Hepatocyte (in vitro differentiated cells): ENCODE results near the gene FLYWCH2. TPM values are rescaled to one million over a fixed set of nuclear protein-coding genes. Genes with fewer than 3 reads are reported as not detected.
A peak's percentile ranks its signal among the peaks of the same experiment; 100 is the strongest.

Source experiments
- DNase-seq: peaks from one replicate; pipeline ENCODE4 v3.0.0-alpha.2; 2016; ENCODE audit warnings: low spot score
- H2AFZ ChIP-seq: fragments of 200-600 bp; sonication (generic); 2 replicates; pipeline ENCODE4 v1.6.0; 2016; ENCODE audit warnings: antibody characterized with exemption, mild to moderate bottlenecking
- H3K27ac ChIP-seq: fragments of 200-600 bp; sonication (generic); 2 replicates; pipeline ENCODE4 v1.5.1; 2016; ENCODE audit warnings: mild to moderate bottlenecking
- H3K27me3 ChIP-seq: fragments of 200-600 bp; sonication (generic); 2 replicates; pipeline ENCODE4 v1.6.1; 2016
- H3K36me3 ChIP-seq: fragments of 200-600 bp; sonication (generic); replicated peaks from 2 replicates; pipeline ENCODE4 v1.5.1; 2016; ENCODE audit warnings: low read depth; ENCODE audit not compliant: insufficient read depth
- H3K4me1 ChIP-seq: fragments of 200-600 bp; sonication (generic); 2 replicates; pipeline ENCODE4 v1.5.1; 2016; ENCODE audit warnings: mild to moderate bottlenecking, moderate library complexity; ENCODE audit not compliant: insufficient read depth
- H3K4me2 ChIP-seq: fragments of 200-600 bp; sonication (generic); 2 replicates; pipeline ENCODE4 v1.6.0; 2016
- H3K4me3 ChIP-seq: fragments of 200-600 bp; sonication (generic); 2 replicates; pipeline ENCODE4 v1.5.1; 2016; ENCODE audit warnings: mild to moderate bottlenecking
- H3K79me2 ChIP-seq: fragments of 200-600 bp; sonication (generic); 2 replicates; pipeline ENCODE4 v1.6.0; 2017; ENCODE audit warnings: mild to moderate bottlenecking
- H3K9me2 ChIP-seq: fragments of 200-600 bp; sonication (generic); replicated peaks from 2 replicates; pipeline ENCODE4 v1.6.0; 2017; ENCODE audit warnings: mild to moderate bottlenecking; ENCODE audit not compliant: insufficient read depth
- H3K9me3 ChIP-seq: fragments of 200-600 bp; sonication (generic); 2 replicates; pipeline ENCODE4 v1.5.1; 2016; ENCODE audit warnings: low read depth, mild to moderate bottlenecking
- H4K20me1 ChIP-seq: fragments of 200-600 bp; sonication (generic); 2 replicates; pipeline ENCODE4 v1.6.0; 2016; ENCODE audit warnings: mild to moderate bottlenecking; ENCODE audit not compliant: insufficient read depth, poor library complexity, severe bottlenecking
- EZH2 ChIP-seq: fragments of 200-600 bp; sonication (generic); IDR thresholded peaks from 2 replicates; pipeline ENCODE4 v1.6.1; 2016; ENCODE audit warnings: antibody characterized with exemption, mild to moderate bottlenecking, borderline replicate concordance
- EZH2phosphoT487 ChIP-seq: fragments of 200-600 bp; sonication (generic); IDR thresholded peaks from one replicate; pipeline ENCODE4 v1.6.1; 2018; ENCODE audit warnings: antibody characterized with exemption, mild to moderate bottlenecking, low read depth, moderate library complexity; ENCODE audit not compliant: unreplicated experiment, severe bottlenecking
- WGBS: methylation state at CpG from one replicate; pipeline ENCODE4 v1.1.6; 2016; ENCODE audit warnings: low lambda C conversion rate; ENCODE audit errors: missing lambda C conversion rate; 5-methylcytosine and 5-hydroxymethylcytosine counted together
- polyA plus RNA-seq: library from polyadenylated mRNA; unstranded; fragments of >200 nt; fragmentation: Nextera tagmentation; extraction: Ambion mirVana; gene quantifications from 2 replicates; pipeline ENCODE4 v1.2.1, GENCODE V29; 2016
- total RNA-seq: library from RNA; depleted of rRNA; stranded (reverse); fragments of >200 nt; gene quantifications from 2 replicates; pipeline ENCODE4 v1.2.3, GENCODE V29; 2014
- TF ChIP-seq, protein P1 (sequence below): fragments of 200-600 bp; sonication (generic); IDR thresholded peaks from 2 replicates; pipeline ENCODE4 v1.5.1; 2016; ENCODE audit warnings: antibody characterized with exemption, mild to moderate bottlenecking; ENCODE audit not compliant: poor library complexity

Gene FLYWCH2
- total and polyA plus RNA-seq, 2 experiments from 2014 or later, result 40.0 to 45.1 TPM

DNA sequence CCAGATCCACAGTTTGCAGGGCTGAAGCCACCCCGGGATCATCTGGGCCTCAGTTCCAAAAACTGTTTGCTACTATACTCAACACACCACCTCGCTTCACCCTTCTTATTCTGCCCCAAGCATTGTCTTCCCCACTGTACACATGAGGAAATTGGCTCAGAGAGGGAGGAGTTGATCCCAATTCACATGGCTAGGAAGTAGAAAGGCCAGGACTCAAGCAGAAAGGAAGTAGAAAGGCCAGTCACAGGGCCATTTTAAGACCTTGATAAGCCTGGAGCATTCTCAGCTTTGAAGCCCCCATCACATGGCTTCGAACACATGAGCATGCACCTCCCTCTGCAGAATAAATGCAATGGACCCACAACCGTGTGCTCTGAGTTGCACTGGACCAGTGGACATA is 17.4 kb upstream of the FLYWCH2 start:
- no peaks in the 10 kb centered on the region for H3K9me3 ChIP-seq
- peaks cover 6% of the 10 kb centered on the region for H3K4me1 ChIP-seq
- no peaks in the 10 kb centered on the region for H3K36me3 ChIP-seq
- no peak overlapping the region for H3K27ac ChIP-seq
- H3K9me2 ChIP-seq, result no peaks in the 10 kb centered on the region
- no peak overlapping the region for H2AFZ ChIP-seq
- TF ChIP-seq EZH2 (no peak), EZH2phosphoT487 (no peak)
- TF ChIP-seq, protein P1, sequence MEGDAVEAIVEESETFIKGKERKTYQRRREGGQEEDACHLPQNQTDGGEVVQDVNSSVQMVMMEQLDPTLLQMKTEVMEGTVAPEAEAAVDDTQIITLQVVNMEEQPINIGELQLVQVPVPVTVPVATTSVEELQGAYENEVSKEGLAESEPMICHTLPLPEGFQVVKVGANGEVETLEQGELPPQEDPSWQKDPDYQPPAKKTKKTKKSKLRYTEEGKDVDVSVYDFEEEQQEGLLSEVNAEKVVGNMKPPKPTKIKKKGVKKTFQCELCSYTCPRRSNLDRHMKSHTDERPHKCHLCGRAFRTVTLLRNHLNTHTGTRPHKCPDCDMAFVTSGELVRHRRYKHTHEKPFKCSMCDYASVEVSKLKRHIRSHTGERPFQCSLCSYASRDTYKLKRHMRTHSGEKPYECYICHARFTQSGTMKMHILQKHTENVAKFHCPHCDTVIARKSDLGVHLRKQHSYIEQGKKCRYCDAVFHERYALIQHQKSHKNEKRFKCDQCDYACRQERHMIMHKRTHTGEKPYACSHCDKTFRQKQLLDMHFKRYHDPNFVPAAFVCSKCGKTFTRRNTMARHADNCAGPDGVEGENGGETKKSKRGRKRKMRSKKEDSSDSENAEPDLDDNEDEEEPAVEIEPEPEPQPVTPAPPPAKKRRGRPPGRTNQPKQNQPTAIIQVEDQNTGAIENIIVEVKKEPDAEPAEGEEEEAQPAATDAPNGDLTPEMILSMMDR, result no peak
- no peaks in the 10 kb centered on the region for H4K20me1 ChIP-seq
- WGBS, result 65% methylated on average over 4 of the region's 4 CpGs
- no peaks in the 10 kb centered on the region for H3K79me2 ChIP-seq
- no peak for DNase-seq
- no peak overlapping the region for H3K4me2 ChIP-seq
- H3K4me3 ChIP-seq, result no peak overlapping the region
- H3K27me3 ChIP-seq, result no peaks in the 10 kb centered on the region

DNA sequence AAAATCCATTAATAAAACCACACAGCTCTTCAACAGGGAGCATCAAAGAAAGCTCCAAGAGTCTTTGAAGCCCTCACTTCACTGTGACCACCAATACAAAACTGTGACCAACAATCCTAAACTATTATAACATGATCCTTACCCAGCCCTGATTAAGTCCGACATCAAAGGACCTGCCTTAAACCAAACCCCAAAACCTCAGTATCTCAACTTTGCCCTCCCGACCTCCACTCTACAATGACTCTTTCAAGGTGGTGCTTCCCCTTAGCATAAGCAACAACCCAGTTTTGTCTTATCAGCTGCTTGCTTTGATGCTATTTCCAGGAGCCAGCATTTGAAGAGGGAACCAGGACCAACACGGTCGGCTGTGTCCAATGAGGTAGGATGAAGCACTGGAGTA is 16.6 kb upstream of the FLYWCH2 start:
- TF ChIP-seq EZH2phosphoT487 (no peak), EZH2 (no peak)
- TF ChIP-seq, protein P1, result no peak
- H3K27me3 ChIP-seq, result no peaks in the 10 kb centered on the region
- no peak overlapping the region for H2AFZ ChIP-seq
- H3K4me2 ChIP-seq, result no peak overlapping the region
- no peaks in the 10 kb centered on the region for H3K9me2 ChIP-seq
- H3K4me1 ChIP-seq, result peaks cover 6% of the 10 kb centered on the region
- DNase-seq, result no peak
- no peaks in the 10 kb centered on the region for H3K79me2 ChIP-seq
- H4K20me1 ChIP-seq, result no peaks in the 10 kb centered on the region
- no peaks in the 10 kb centered on the region for H3K9me3 ChIP-seq
- no peak overlapping the region for H3K27ac ChIP-seq
- 88% methylated on average over 4 of the region's 4 CpGs for WGBS
- H3K36me3 ChIP-seq, result no peaks in the 10 kb centered on the region
- no peak overlapping the region for H3K4me3 ChIP-seq

DNA sequence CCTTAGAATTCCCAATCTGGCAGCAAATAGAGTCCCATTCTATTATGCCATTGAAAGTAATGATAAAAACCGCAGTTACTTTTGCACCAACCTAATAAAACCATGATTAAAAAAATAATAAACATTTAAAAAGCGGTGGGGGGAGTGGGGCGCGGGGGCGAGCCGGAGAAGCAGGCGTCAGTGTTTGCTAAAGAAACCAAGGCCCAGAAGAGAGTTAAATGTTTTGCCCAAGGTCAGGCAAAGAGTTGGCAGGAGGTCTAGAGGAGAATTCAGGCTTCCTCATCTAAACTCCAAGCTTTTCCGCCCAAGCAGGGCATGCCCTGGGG is 15.4 kb upstream of the FLYWCH2 start:
- no peaks in the 10 kb centered on the region for H4K20me1 ChIP-seq
- no peaks in the 10 kb centered on the region for H3K79me2 ChIP-seq
- H3K27ac ChIP-seq, result peak overlapping the region; percentile 93

More for the DNA sequence above, 15.4 kb upstream of the FLYWCH2 start:
- DNase-seq, result no peak
- H3K4me3 ChIP-seq, result peak overlapping the region; percentile 47
- no peaks in the 10 kb centered on the region for H3K9me3 ChIP-seq
- TF ChIP-seq, protein P1, result no peak
- no peak for TF ChIP-seq EZH2phosphoT487
- no peak for TF ChIP-seq EZH2
- 72% methylated on average over 8 of the region's 8 CpGs for WGBS
- no peaks in the 10 kb centered on the region for H3K9me2 ChIP-seq
- H3K4me1 ChIP-seq, result peaks cover 6% of the 10 kb centered on the region
- no peaks in the 10 kb centered on the region for H3K36me3 ChIP-seq
- no peaks in the 10 kb centered on the region for H3K27me3 ChIP-seq
- H2AFZ ChIP-seq, result peak overlapping the region; percentile 82
- H3K4me2 ChIP-seq, result peak overlapping the region; percentile 73
